Measurements from ENCODE around the gene ZNF174.

DNA sequence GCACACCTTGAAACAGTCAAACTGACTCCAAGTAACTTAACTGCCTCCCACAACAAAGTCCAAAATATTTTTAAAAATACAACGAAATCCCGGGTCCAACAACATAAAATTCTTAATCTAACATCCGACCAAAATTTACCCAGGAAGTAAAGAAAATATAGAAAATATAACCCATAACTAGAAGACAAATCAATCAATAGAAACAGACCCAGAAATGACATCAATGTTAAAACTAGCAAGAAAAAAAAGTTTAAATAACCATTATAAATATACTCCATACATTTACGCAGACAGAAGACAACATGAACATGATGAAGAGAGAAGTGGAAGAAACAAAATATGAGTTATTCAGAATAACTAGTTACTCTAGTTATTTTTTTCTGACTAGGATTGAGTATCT is 38.6 kb downstream of the ZNF174 start:
- TF ChIP-seq CTCF (IDR thresholded peaks at IDR 0.05) (no peak), POLR2A (IDR thresholded peaks at IDR 0.05) (no peak)
